Rectal smooth muscle tissue (tissue), 1 donor: Measurements from ENCODE around the gene GUCY1A1.

Source experiments
- H3K27ac ChIP-seq: one replicate; pipeline ENCODE4 v1.7.0; 2013; ENCODE audit warnings: low read depth, low read length, inconsistent platforms
- H3K27me3 ChIP-seq: one replicate; pipeline ENCODE4 v1.7.0; 2013; ENCODE audit warnings: low read length; ENCODE audit not compliant: control insufficient read depth, insufficient read depth
- H3K36me3 ChIP-seq: one replicate; pipeline ENCODE4 v1.7.0; 2013; ENCODE audit warnings: low read length; ENCODE audit not compliant: control insufficient read depth, insufficient read depth
- H3K4me1 ChIP-seq: one replicate; pipeline ENCODE4 v1.7.0; 2013; ENCODE audit warnings: low read length; ENCODE audit not compliant: control insufficient read depth, insufficient read depth
- H3K4me3 ChIP-seq: one replicate; pipeline ENCODE4 v1.7.0; 2013; ENCODE audit warnings: low read length
- H3K9ac ChIP-seq: one replicate; pipeline ENCODE4 v1.7.0; 2013; ENCODE audit warnings: low read length

The GUCY1A1 gene

GRCh38 chr4:155667222-155667567 is 547 bp downstream of the GUCY1A1 start:
- Histone ChIP-seq H3K27me3 (no peaks in the 10 kb centered on the region), H3K27ac (peak overlapping the region; percentile 95), H3K9ac (peak overlapping the region; percentile 28), H3K4me1 (peaks cover 15% of the 10 kb centered on the region), H3K4me3 (peak overlapping the region; percentile 64), H3K36me3 (no peaks in the 10 kb centered on the region)

DNA sequence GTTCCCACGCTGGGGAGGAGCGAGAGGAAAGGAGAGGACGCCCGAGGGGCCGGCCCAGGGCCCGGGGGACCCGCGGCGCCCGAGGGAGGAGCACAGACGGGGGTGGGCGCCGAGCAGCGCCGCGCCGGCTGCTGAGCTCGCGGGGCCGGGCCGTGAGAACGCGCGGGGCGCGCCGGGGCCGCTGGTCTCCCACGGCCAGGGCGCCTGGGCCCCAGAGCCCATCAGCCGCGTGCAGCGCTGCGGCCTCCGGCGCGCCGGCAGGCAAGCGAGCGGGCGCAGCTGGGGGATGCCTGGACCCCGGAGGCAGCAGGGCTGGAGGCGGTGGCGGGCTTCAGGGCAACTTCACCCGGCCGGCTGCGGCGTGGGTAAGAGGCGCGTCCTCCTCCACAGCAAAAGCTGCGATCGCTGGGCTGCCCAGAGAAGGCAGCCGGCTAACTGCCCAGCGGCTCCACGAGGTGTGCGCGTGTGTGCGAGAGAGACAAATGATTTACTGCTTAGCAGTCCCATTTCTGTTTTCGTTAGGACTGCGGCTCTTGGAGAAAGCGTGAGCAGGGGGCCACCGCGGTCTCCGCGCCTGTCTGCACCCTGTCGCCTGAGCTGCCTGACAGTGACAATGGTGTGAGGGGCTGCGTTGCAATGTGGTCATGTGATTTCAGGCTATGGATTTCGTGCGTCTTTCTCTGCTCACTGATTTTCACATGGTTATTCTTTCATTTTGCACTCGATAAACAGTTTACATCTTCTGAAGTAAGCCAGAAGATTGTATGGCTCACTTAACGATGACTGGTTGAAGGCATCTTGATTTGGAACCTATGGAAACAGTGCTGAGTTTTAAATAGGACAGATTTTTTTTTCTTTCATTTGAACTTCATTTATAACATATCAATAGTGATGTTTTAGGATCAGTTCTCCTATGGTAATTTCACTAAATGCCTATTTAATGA is 1.2 kb downstream of the GUCY1A1 start:
- Histone ChIP-seq H3K4me3 (peak overlapping the region; percentile 64), H3K27ac (peak overlapping the region; percentile 95), H3K36me3 (no peaks in the 10 kb centered on the region), H3K27me3 (no peaks in the 10 kb centered on the region), H3K9ac (peak overlapping the region; percentile 85), H3K4me1 (peaks cover 20% of the 10 kb centered on the region)

DNA sequence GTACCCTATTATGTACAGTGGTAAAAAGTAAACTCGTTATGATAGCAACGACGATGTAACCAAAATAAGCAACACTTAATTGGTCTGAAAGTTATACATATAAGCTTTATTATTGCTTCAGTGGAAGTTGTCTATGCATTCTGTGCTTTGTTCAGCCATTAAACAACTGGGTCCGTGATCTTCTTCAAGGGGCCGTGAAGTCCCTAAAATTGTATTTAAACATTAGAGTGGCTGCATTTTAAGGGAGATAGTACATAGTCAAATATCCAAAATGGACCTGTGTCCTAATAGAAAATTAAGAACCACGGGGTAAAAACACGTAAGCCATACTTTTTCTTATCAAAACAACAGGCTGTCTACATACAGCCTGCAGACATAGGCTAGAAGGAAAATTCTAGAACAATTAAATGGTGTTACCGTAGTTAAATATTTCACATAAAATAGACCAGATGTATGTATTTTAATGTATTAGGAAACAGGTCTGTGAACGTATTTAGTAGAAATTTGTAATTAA is 2.1 kb downstream of the GUCY1A1 start:
- Histone ChIP-seq H3K4me3 (peak overlapping the region; percentile 64), H3K36me3 (no peaks in the 10 kb centered on the region), H3K27ac (peak overlapping the region; percentile 95), H3K27me3 (no peaks in the 10 kb centered on the region), H3K4me1 (peaks cover 23% of the 10 kb centered on the region), H3K9ac (no peak overlapping the region)

DNA sequence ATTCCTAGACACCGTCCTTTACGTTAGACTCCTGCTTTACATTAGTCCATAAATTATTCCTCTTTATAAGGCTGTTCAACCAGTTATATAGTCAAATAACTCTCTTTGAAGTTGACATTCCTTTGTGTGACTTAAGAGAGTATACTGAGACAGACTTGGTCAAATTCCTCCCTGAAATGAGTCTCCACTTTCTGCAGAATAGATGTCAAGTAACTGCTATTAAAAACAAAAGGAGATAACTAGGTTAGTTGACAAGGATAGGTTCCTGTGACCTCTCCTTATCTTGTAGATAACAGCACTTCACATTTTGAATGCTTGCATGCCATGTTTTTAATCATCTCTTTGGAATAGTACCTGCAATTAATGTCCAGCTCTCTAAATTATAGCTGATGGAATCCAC is 5.7 kb downstream of the GUCY1A1 start:
- Histone ChIP-seq H3K4me1 (peaks cover 20% of the 10 kb centered on the region), H3K4me3 (no peak overlapping the region), H3K36me3 (no peaks in the 10 kb centered on the region), H3K9ac (no peak overlapping the region), H3K27me3 (no peaks in the 10 kb centered on the region), H3K27ac (peak overlapping the region; percentile 55)

DNA sequence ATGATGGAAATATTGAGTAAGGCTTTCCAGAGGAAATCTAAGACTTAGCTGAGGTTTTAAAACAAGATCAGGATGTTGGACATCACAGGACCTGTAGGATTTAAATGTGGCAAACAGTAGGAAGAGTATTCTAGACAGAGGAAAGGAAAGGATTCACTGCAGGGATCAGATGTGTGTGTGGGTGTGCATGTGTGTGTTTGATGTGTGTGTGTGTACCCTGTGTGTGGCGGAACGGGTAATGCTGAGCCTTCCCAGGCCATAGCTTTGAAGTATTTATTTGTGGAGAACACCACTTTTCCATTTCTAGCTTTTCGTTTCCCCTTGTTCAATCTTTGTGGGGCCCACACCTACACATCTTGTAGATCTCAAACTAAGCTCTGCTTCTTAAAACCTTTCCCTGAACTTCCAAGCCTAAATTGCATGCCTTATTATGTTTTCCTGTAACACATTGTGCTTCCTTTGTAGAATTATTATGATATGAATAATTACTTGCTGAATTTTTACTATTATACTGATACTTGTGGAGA is 6.9 kb downstream of the GUCY1A1 start:
- H3K4me3 ChIP-seq: peak overlapping the region; percentile 10

GRCh38 chr4:155674669-155675071 is 8.0 kb downstream of the GUCY1A1 start:
- Histone ChIP-seq H3K4me1 (peaks cover 23% of the 10 kb centered on the region), H3K9ac (no peak overlapping the region)

More for the DNA sequence above, 6.9 kb downstream of the GUCY1A1 start:
- H3K4me1 ChIP-seq: peaks cover 22% of the 10 kb centered on the region
- no peaks in the 10 kb centered on the region for H3K36me3 ChIP-seq
- H3K9ac ChIP-seq: no peak overlapping the region
- H3K27ac ChIP-seq: peak overlapping the region; percentile 79
- no peaks in the 10 kb centered on the region for H3K27me3 ChIP-seq

DNA sequence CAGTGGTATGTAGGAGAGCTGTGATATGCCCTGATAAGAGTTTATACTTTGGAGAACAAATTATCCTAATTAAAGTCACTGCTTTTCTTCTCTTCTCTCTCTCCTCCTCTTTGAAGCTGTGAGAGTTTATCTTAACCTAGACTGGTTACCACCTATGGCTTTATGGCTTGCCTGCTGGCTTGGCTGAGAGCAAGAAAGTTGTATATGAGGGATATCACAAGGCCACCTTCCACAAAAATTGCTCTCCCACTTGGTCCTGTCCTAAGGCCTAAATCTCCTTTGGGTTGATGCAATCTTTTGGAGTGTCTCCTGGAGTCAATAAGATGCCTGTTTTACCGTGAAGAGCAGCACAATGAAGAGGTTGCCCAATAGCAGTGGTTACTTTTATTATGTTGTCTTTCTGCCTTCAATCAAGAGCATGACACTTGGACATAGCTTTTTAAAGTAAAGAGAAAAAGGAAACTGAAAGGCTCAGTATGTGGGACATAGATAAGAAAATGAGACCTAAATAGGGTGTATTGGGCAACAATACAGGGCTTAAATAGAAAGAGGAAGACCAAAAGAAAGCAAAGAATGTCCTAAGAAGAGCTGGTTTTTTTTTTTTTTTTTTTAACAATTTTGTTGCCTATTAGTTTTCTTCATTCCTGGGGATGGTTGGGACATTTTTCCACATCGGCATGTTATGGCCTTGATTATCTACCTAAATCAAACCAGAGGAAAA is 9.2 kb downstream of the GUCY1A1 start:
- peaks cover 23% of the 10 kb centered on the region for H3K4me1 ChIP-seq
- H3K36me3 ChIP-seq: no peaks in the 10 kb centered on the region
- no peak overlapping the region for H3K9ac ChIP-seq
- no peak overlapping the region for H3K4me3 ChIP-seq
- H3K27me3 ChIP-seq: no peaks in the 10 kb centered on the region
- H3K27ac ChIP-seq: peak overlapping the region; percentile 62

More at GRCh38 chr4:155674669-155675071, 8.0 kb downstream of the GUCY1A1 start:
- no peak overlapping the region for H3K4me3 ChIP-seq
- no peaks in the 10 kb centered on the region for H3K27me3 ChIP-seq
- no peak overlapping the region for H3K27ac ChIP-seq
- no peaks in the 10 kb centered on the region for H3K36me3 ChIP-seq

DNA sequence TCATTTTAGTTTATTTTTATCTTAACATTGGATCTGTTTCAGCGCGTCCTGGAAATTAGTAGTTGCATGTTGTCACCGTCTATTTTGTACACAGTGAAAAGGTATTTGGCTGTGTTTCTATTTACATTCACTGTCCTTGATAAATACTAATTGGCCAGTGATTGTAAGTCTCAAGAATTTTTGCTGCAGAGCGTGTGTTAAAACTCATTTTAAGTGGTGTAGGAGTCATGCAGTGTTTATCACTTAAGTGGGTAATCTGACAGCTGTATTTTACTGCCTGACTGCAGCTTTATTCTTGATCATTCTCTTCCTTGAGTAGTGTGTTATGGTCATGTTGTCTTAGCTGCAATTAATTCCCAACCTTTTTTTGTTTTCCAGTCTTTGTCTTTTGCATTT is 9.8 kb downstream of the GUCY1A1 start:
- peaks cover 23% of the 10 kb centered on the region for H3K4me1 ChIP-seq
- H3K4me3 ChIP-seq: no peak overlapping the region
- H3K27ac ChIP-seq: peak overlapping the region; percentile 75
- H3K36me3 ChIP-seq: no peaks in the 10 kb centered on the region
- no peak overlapping the region for H3K9ac ChIP-seq
- H3K27me3 ChIP-seq: no peaks in the 10 kb centered on the region

DNA sequence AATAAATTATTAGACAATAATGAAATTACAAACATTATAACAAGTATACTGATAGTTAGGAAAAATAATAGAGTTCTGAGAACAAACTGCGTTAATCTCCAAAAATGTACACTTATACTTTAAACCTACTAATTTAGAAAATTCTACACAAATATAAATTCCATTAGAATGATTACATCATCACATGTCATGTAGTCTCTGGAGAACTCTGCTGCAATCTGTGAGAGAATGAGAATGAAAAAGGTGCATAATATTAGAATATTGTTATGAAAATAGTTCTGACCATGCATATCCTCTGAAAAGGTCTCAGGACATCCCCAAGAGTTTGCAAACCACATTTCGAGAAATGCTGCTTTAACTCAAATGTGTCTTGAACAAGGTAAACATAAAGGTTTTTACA is 11.4 kb downstream of the GUCY1A1 start:
- no peak overlapping the region for H3K4me3 ChIP-seq
- H3K9ac ChIP-seq: no peak overlapping the region
- H3K27ac ChIP-seq: no peak overlapping the region
- H3K4me1 ChIP-seq: peaks cover 16% of the 10 kb centered on the region
- H3K27me3 ChIP-seq: no peaks in the 10 kb centered on the region
- no peaks in the 10 kb centered on the region for H3K36me3 ChIP-seq

GRCh38 chr4:155679343-155679742 is 12.7 kb downstream of the GUCY1A1 start:
- Histone ChIP-seq H3K4me3 (no peak overlapping the region), H3K27ac (peak overlapping the region; percentile 42), H3K27me3 (no peaks in the 10 kb centered on the region), H3K36me3 (no peaks in the 10 kb centered on the region), H3K9ac (no peak overlapping the region), H3K4me1 (peaks cover 12% of the 10 kb centered on the region)

DNA sequence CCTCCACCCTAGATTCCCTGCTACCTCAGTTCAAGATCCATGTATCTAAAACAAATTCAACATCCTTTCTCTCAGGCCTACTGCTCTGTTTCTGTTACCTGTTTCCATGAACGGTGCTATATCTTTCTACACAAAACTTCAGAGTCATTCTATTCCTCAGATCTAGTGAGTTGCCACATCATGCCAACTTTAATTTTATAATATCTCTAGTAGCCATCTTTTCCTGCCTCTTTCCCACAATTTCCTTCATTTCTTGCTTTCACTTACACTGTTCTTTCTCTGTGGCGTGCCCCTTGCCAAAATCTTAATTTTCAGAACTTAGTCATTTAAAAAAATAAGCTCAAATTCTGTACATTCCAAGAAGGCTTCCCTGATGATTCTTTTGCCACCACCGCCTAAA is 15.2 kb downstream of the GUCY1A1 start:
- peak overlapping the region; percentile 11 for H3K27ac ChIP-seq
- no peaks in the 10 kb centered on the region for H3K27me3 ChIP-seq
- H3K4me3 ChIP-seq: no peak overlapping the region

GRCh38 chr4:155684423-155684822 is 17.8 kb downstream of the GUCY1A1 start:
- H3K9ac ChIP-seq: no peak overlapping the region
- no peak overlapping the region for H3K4me3 ChIP-seq
- H3K4me1 ChIP-seq: peaks cover 7% of the 10 kb centered on the region
- H3K36me3 ChIP-seq: no peaks in the 10 kb centered on the region
- H3K27me3 ChIP-seq: no peaks in the 10 kb centered on the region
- H3K27ac ChIP-seq: no peak overlapping the region

More for the DNA sequence above, 15.2 kb downstream of the GUCY1A1 start:
- Histone ChIP-seq H3K4me1 (peaks cover 8% of the 10 kb centered on the region), H3K36me3 (no peaks in the 10 kb centered on the region), H3K9ac (no peak overlapping the region)
